ENCODE results near the gene RGL1.

- TF ChIP-seq CTCF (conservative IDR thresholded peaks at IDR 0.05), result no peak
- no peak for TF ChIP-seq ZFX (IDR thresholded peaks at IDR 0.05)
Measured at GRCh38 chr1:183898001-183898396, 93.1 kb downstream of the RGL1 start.
